ENCODE measurements around the gene PRDM15. TPM values are rescaled to one million over a fixed set of nuclear protein-coding genes. Genes with fewer than 3 reads are reported as not detected.

PRDM15 gene
- total RNA-seq, 4 donors from 2014 or later, result 4.7 to 9.2 (median 5.4) TPM

DNA sequence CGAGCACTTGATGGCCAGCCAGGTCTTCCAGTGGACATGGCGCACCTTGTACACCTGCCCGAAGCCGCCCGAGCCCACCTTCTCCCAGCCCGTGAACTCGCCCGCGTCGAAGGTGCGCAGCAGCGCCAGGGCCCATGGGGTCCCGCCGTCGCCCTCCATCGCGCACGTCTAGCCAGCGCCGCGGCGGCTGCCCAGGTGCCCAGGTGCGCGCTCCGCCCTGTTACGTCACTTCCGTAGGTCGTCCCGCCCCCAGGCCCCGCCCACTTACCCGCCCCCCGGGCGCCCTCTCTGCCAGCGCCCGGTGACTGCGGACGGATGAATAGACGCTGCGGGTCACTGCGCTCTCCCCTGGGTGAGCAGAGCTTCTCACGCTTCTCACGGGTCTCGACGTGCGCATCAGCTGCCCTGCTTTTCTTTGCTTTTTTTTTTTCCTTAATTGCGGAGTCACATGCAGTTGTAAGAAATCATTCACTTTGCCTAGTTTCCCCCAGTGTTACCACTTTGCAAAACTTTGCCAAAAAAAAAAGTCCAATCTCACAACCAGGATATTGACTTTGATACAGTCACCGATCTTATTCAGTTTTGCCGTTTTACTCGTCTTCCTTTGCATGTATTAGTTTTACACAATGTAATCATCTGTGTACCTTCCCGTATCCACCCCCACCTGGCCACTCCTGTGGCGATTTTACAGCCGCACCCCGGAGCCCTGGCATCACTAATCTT, 112.1 kb downstream of the PRDM15 start, which contains the start of gene RIPK4:
Gene RIPK4 (minus strand): TSS at position 170 of the 723 bp plus-strand sequence. CDS start 11 bp downstream, at position 159.
- TF ChIP-seq, protein P1, sequence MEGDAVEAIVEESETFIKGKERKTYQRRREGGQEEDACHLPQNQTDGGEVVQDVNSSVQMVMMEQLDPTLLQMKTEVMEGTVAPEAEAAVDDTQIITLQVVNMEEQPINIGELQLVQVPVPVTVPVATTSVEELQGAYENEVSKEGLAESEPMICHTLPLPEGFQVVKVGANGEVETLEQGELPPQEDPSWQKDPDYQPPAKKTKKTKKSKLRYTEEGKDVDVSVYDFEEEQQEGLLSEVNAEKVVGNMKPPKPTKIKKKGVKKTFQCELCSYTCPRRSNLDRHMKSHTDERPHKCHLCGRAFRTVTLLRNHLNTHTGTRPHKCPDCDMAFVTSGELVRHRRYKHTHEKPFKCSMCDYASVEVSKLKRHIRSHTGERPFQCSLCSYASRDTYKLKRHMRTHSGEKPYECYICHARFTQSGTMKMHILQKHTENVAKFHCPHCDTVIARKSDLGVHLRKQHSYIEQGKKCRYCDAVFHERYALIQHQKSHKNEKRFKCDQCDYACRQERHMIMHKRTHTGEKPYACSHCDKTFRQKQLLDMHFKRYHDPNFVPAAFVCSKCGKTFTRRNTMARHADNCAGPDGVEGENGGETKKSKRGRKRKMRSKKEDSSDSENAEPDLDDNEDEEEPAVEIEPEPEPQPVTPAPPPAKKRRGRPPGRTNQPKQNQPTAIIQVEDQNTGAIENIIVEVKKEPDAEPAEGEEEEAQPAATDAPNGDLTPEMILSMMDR (IDR thresholded peaks at IDR 0.05), result no peak
- peak in 3 of 4 donors; percentile 78 to 93 (median 83) for TF ChIP-seq POLR2A (IDR thresholded peaks at IDR 0.05)
- peaks cover 0 to 100% (median 9%) of the 10 kb centered on the region in 4 donors for H3K27me3 ChIP-seq
- 4 to 5% methylated on average over 17 to 20 of the region's 53 CpGs for WGBS, 2 donors
- no peak for DNase-seq
- no peaks in the 10 kb centered on the region for H3K36me3 ChIP-seq
- peak within 1 kb of the TSS; percentile 52 to 80 (median 64) for H3K4me3 ChIP-seq
- H3K27ac ChIP-seq, result peak within 1 kb of the TSS; percentile 89 to 97 (median 96)
- intact Hi-C loops (cut with DNase I), result no loop called here
- H3K9me3 ChIP-seq, result no peaks in the 10 kb centered on the region
- H3K4me1 ChIP-seq, result peaks cover 12 to 62% (median 23%) of the 10 kb centered on the region in 3 donors

DNA sequence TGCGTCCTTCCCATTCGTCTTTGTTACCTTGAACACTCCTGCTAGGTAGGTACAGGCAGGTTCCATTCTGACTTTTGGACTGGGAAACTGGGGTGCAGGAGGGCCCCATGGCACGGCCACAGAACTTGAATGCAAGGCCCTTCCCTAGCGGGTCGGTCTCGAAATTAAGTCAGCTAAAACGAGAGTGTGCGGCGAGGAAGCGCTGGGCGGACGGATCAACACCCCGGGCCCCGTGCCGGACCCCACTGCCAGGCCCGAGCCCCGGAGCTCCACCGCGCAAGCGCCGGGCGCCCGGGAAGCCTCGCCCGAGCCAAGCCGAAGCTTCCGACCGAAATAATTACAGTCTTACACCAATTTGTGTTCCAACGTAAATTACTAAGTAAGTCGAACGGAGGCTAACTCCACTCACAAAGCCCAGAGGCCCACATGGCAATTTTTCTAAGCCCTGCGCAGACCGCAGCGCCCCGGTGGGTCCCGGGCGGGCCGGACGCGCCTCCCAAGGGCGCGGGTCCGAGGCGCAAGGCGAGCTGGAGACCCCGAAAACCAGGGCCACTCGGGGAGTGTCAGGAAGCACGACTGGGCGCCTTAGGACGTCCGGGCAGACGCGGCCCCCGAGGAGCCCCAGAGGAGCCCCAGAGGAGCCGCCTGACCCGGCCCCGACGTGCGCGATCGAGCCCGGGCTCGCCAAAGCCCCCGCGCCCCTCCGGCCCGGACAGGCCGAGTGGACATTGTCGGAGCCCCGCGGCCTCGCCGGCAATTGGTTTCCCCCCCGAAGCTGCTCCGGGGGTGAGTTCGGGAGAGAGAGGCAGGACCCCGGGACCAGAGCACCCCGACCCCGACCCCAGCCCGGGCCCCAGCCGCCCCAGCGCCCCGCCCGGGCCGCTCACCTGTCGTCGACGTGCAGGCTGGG, 112.9 kb downstream of the PRDM15 start:
- Histone ChIP-seq H3K4me1 (peaks cover 14 to 70% (median 29%) of the 10 kb centered on the region in 3 donors), H3K27me3 (peaks cover 0 to 100% (median 9%) of the 10 kb centered on the region in 4 donors), H3K27ac (peak overlapping the region; percentile 89 to 97 (median 96)), H3K9me3 (no peaks in the 10 kb centered on the region), H3K4me3 (peak overlapping the region; percentile 52 to 80 (median 64)), H3K36me3 (no peaks in the 10 kb centered on the region)
- TF ChIP-seq, protein P1 (IDR thresholded peaks at IDR 0.05), result no peak
- no peak for TF ChIP-seq POLR2A (IDR thresholded peaks at IDR 0.05)
- 10 to 42% methylated on average over 2 to 6 of the region's 88 CpGs for WGBS, 2 donors
- intact Hi-C loops (cut with DNase I), result no loop called here
- DNase-seq, result no peak

DNA sequence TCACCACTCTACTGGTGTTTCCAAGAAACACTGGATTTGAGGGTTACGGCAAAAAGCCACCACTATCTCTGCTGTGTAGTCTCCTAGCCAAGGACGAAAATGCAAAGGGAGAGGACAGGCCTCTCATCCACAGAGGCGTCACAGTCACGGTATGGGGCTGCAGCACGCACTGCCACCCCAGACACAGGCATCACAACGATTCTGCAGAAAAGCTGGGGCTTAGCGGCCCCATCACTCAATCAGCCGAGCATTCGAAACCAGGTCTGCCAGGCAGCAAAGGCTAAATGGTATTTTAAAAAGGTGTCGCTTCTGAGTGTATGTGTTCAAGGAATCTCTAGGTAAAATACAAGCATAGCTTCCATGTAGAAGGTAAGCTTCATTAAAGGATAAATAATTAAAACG, 113.7 kb downstream of the PRDM15 start:
- 23 to 64% methylated on average over 7 to 10 of the region's 11 CpGs for WGBS, 2 donors
- Histone ChIP-seq H3K27ac (peak overlapping the region; percentile 89 to 97 (median 96)), H3K36me3 (peaks cover 0 to 5% (median 0%) of the 10 kb centered on the region in 3 donors), H3K4me1 (peaks cover 22 to 78% (median 37%) of the 10 kb centered on the region in 3 donors), H3K27me3 (peaks cover 0 to 100% (median 9%) of the 10 kb centered on the region in 4 donors), H3K4me3 (peak overlapping the region; percentile 52 to 80 (median 64)), H3K9me3 (no peaks in the 10 kb centered on the region)
- no peak for TF ChIP-seq POLR2A (IDR thresholded peaks at IDR 0.05)
- TF ChIP-seq, protein P1 (IDR thresholded peaks at IDR 0.05), result no peak
- no peak for DNase-seq
- intact Hi-C loops (cut with DNase I), result no loop called here

DNA sequence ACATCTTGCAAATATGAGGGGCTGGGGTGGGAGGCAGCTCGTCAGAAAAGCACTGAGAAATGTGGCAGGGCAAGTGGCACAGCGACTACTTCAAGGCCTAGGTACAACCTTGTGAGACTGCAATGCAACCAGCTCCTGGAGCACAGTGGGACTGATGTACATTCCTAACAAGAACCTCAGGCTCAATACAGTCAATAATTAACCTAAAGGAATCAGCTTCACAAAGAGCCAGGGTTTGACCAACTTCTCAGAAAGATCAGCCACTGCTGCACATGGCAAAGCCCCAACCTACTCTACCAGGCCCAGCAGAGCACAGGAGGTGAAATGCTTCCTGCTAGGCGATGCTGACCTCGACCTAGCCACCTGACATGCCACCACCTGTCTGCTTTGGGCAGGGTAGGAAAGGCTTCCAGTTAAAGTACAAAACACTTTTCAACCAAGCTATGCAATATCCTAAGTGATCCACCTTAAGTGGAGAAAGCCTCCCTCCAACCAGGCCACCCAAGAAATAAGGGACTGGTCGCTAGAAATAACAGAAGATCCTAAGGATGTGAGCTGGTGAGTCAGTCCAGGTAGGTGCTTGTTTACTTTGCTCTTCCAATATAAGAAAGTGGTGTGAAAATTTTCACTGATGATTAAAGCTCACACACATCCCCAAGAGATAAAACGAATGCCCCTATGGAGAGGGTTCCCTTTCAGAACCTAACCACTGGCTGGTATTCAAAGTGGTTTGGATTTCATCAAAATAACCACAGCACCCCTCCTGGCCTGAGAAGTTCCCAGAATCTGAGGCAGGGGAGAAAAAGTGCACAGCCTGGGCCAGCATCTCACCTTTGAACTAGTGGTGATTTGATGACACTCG, 114.4 kb downstream of the PRDM15 start:
- WGBS, 2 donors, result 33 to 37% methylated on average over 7 of the region's 7 CpGs
- DNase-seq, result no peak

More for the DNA sequence above, 114.4 kb downstream of the PRDM15 start:
- Histone ChIP-seq H3K27ac (peak overlapping the region; percentile 89 to 97 (median 96)), H3K36me3 (peaks cover 0 to 8% (median 0%) of the 10 kb centered on the region in 3 donors), H3K4me1 (peaks cover 25 to 84% (median 40%) of the 10 kb centered on the region in 3 donors), H3K4me3 (peak overlapping the region; percentile 52 to 80 (median 64)), H3K9me3 (no peaks in the 10 kb centered on the region), H3K27me3 (peaks cover 0 to 100% (median 9%) of the 10 kb centered on the region in 4 donors)
- intact Hi-C loops (cut with DNase I), result no loop called here
- TF ChIP-seq, protein P1 (IDR thresholded peaks at IDR 0.05), result no peak
- TF ChIP-seq POLR2A (IDR thresholded peaks at IDR 0.05), result peak in 1 of 4 donors; percentile 20

Measured in esophagus squamous epithelium (tissue), 5 donors.